Vagina (tissue), 2 donors: Measurements from ENCODE around the gene IRAK3. TPM values are rescaled to one million over a fixed set of nuclear protein-coding genes. Genes with fewer than 3 reads are reported as not detected.

Experiments
- DNase-seq, 2 donors: peaks; one replicate each; pipeline ENCODE4 v3.0.0-alpha.2; 2017; ENCODE audit errors: extremely low spot score in 2 of 2
- H3K27ac ChIP-seq: fragments of 200-600 bp; sonication (generic); one replicate; pipeline ENCODE4 v1.5.1; 2019
- H3K27me3 ChIP-seq: fragments of 200-600 bp; sonication (generic); one replicate; pipeline ENCODE4 v1.5.1; 2019
- H3K36me3 ChIP-seq, 2 donors: fragments of 200-600 bp; sonication (generic); one replicate each; pipeline ENCODE4 v1.5.1; 2017 to 2019
- H3K4me1 ChIP-seq: fragments of 200-600 bp; sonication (generic); one replicate; pipeline ENCODE4 v1.5.1; 2019
- H3K4me3 ChIP-seq, 2 donors: fragments of 200-600 bp; sonication (generic); 1 replicate in 1 of 2; 2 replicates in 1 of 2; pipeline ENCODE4 v1.5.1; 2016 to 2019
- H3K9me3 ChIP-seq: fragments of 200-600 bp; sonication (generic); one replicate; pipeline ENCODE4 v1.5.1; 2019
- POLR2A ChIP-seq, 2 donors: fragments of 450-650 bp; IDR thresholded peaks; one replicate each; pipeline ENCODE4 v1.6.1; 2017; ENCODE audit warnings: antibody characterized with exemption in 2 of 2, mild to moderate bottlenecking in 2 of 2, moderate library complexity in 2 of 2
- POLR2AphosphoS5 ChIP-seq, 2 donors: sonication (generic); formaldehyde crosslinking; IDR thresholded peaks; one replicate each; pipeline ENCODE4 v1.9.0; 2017; ENCODE audit warnings: antibody characterized with exemption in 2 of 2, mild to moderate bottlenecking in 2 of 2, low read depth in 1 of 2; ENCODE audit not compliant: insufficient read depth in 1 of 2
- intact Hi-C: fragments of 100-400 bp; cut with DNase I; formaldehyde crosslinking; loops from one replicate; pipeline ENCODE4 v1.15.1; 2023
- total RNA-seq: library from RNA; depleted of rRNA; stranded (reverse); fragments of >200 nt; gene quantifications from one replicate; pipeline ENCODE4 v1.2.3, GENCODE V29; 2016
- TF ChIP-seq, protein P1 (sequence below), 3 experiments: fragments of 450-650 bp in 2 of 3; fragments of 200-600 bp in 1 of 3; sonication (generic) in 1 of 3; IDR thresholded peaks; one replicate each; pipeline ENCODE4 v1.5.1; 2017 to 2019; ENCODE audit warnings: antibody characterized with exemption in 3 of 3, mild to moderate bottlenecking in 2 of 3, moderate library complexity in 2 of 3

IRAK3 gene
- total RNA-seq, 1 donor from 2014 or later: 23.1 TPM

DNA sequence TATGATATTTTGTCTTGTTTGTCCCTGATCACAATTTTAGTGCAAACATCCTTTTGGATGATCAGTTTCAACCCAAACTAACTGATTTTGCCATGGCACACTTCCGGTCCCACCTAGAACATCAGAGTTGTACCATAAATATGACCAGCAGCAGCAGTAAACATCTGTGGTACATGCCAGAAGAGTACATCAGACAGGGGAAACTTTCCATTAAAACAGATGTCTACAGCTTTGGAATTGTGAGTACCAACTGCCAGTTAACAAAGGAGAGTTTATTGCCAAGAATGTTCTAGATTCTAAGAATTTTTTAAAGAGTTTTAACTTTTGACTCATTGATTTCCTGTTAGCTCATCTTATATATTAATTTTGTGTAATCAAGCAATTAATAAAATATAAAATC is 55.4 kb downstream of the IRAK3 start:
- H3K4me3 ChIP-seq: no peak overlapping the region
- no peaks in the 10 kb centered on the region for H3K9me3 ChIP-seq
- H3K36me3 ChIP-seq: peaks cover 0 to 13% of the 10 kb centered on the region in 2 donors
- H3K4me1 ChIP-seq: peaks cover 5% of the 10 kb centered on the region
- H3K27ac ChIP-seq: no peak overlapping the region
- DNase-seq: no peak
- TF ChIP-seq POLR2A (IDR thresholded peaks at IDR 0.05) (no peak), POLR2AphosphoS5 (IDR thresholded peaks at IDR 0.05; ENCODE audit: insufficient read depth in 1 of 2, low read depth in 1 of 2) (no peak)
- TF ChIP-seq, protein P1, sequence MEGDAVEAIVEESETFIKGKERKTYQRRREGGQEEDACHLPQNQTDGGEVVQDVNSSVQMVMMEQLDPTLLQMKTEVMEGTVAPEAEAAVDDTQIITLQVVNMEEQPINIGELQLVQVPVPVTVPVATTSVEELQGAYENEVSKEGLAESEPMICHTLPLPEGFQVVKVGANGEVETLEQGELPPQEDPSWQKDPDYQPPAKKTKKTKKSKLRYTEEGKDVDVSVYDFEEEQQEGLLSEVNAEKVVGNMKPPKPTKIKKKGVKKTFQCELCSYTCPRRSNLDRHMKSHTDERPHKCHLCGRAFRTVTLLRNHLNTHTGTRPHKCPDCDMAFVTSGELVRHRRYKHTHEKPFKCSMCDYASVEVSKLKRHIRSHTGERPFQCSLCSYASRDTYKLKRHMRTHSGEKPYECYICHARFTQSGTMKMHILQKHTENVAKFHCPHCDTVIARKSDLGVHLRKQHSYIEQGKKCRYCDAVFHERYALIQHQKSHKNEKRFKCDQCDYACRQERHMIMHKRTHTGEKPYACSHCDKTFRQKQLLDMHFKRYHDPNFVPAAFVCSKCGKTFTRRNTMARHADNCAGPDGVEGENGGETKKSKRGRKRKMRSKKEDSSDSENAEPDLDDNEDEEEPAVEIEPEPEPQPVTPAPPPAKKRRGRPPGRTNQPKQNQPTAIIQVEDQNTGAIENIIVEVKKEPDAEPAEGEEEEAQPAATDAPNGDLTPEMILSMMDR (IDR thresholded peaks at IDR 0.05): no peak
- intact Hi-C loops: no loop called here
- H3K27me3 ChIP-seq: no peaks in the 10 kb centered on the region

- no peak overlapping the region for H3K4me3 ChIP-seq
- intact Hi-C loops: no loop called here
- H3K9me3 ChIP-seq: no peaks in the 10 kb centered on the region
- TF ChIP-seq POLR2A (IDR thresholded peaks at IDR 0.05) (no peak), POLR2AphosphoS5 (IDR thresholded peaks at IDR 0.05; ENCODE audit: insufficient read depth in 1 of 2, low read depth in 1 of 2) (no peak)
- TF ChIP-seq, protein P1 (IDR thresholded peaks at IDR 0.05): no peak
- no peak overlapping the region for H3K27ac ChIP-seq
- no peaks in the 10 kb centered on the region for H3K27me3 ChIP-seq
- DNase-seq: no peak
- no peaks in the 10 kb centered on the region for H3K4me1 ChIP-seq
- H3K36me3 ChIP-seq: peaks cover 0 to 13% of the 10 kb centered on the region in 2 donors
Observed at GRCh38 chr12:66247741-66248140, 58.7 kb downstream of the IRAK3 start.

DNA sequence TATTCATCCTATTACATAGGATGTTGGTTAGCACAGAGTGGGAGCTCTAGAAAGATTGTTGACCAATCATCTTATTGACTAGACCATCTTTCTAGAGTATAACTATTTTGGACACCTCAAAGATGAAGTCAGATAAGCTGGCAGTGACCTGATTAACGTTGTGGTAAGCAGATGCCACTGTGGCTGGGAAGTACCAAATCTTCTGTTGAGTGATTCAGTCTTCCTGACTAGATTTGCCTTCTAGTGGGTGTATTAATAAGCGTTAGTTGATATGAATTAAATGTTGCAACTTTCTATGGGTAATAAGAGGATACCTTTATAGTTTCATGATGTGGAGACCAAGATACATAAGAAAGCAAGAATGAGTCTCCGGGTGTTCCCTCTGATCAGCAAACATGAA is 62.0 kb downstream of the IRAK3 start:
- no peaks in the 10 kb centered on the region for H3K27me3 ChIP-seq
- peaks cover 0 to 8% of the 10 kb centered on the region in 2 donors for H3K36me3 ChIP-seq
- no peaks in the 10 kb centered on the region for H3K4me1 ChIP-seq
- intact Hi-C loops: loop anchor here (10.0 kb wide), 1 partner anchor 444 kb away; no protein-coding TSS in a partner anchor
- H3K27ac ChIP-seq: no peak overlapping the region
- TF ChIP-seq, protein P1 (IDR thresholded peaks at IDR 0.05): no peak
- TF ChIP-seq POLR2A (IDR thresholded peaks at IDR 0.05) (no peak), POLR2AphosphoS5 (IDR thresholded peaks at IDR 0.05; ENCODE audit: insufficient read depth in 1 of 2, low read depth in 1 of 2) (no peak)
- H3K4me3 ChIP-seq: no peak overlapping the region
- H3K9me3 ChIP-seq: no peaks in the 10 kb centered on the region
- DNase-seq: no peak

- no peak for TF ChIP-seq POLR2A (IDR thresholded peaks at IDR 0.05)
- TF ChIP-seq POLR2AphosphoS5 (IDR thresholded peaks at IDR 0.05; ENCODE audit: insufficient read depth in 1 of 2, low read depth in 1 of 2): no peak
- TF ChIP-seq, protein P1 (IDR thresholded peaks at IDR 0.05): no peak
- no peaks in the 10 kb centered on the region for H3K9me3 ChIP-seq
- intact Hi-C loops: loop anchor here (10.0 kb wide), 1 partner anchor 442 kb away; no protein-coding TSS in a partner anchor
Observed at GRCh38 chr12:66252771-66253170, 63.8 kb downstream of the IRAK3 start.

GRCh38 chr12:66255737-66256136 is 66.7 kb downstream of the IRAK3 start:
- TF ChIP-seq POLR2AphosphoS5 (IDR thresholded peaks at IDR 0.05; ENCODE audit: insufficient read depth in 1 of 2, low read depth in 1 of 2) (no peak), POLR2A (IDR thresholded peaks at IDR 0.05) (no peak)
- TF ChIP-seq, protein P1 (IDR thresholded peaks at IDR 0.05): no peak
- Histone ChIP-seq H3K27me3 (no peaks in the 10 kb centered on the region), H3K4me1 (no peaks in the 10 kb centered on the region), H3K36me3 (no peaks in the 10 kb centered on the region), H3K27ac (no peak overlapping the region), H3K9me3 (no peaks in the 10 kb centered on the region), H3K4me3 (no peak overlapping the region)
- intact Hi-C loops: loop anchor here (10.0 kb wide), 1 partner anchor 439 kb away; no protein-coding TSS in a partner anchor
- no peak for DNase-seq

More at GRCh38 chr12:66252771-66253170, 63.8 kb downstream of the IRAK3 start:
- DNase-seq: no peak
- H3K27ac ChIP-seq: no peak overlapping the region
- H3K4me1 ChIP-seq: no peaks in the 10 kb centered on the region
- H3K27me3 ChIP-seq: no peaks in the 10 kb centered on the region
- H3K4me3 ChIP-seq: no peak overlapping the region
- H3K36me3 ChIP-seq: peaks cover 0 to 8% of the 10 kb centered on the region in 2 donors
